ENCODE results near the gene APBA2. TPM values are rescaled to one million over a fixed set of nuclear protein-coding genes. Genes with fewer than 3 reads are reported as not detected.

Gene APBA2
- total RNA-seq, 6 experiments from 2014 or later, result 5.3 to 6.5 (median 6.1) TPM

- H3K27me3 Mint-ChIP-seq (ENCODE audit: insufficient read depth), result peaks cover 2% of the 10 kb centered on the region; the same call in 1 of the 2 replicates
These were observed 220.3 kb downstream of the APBA2 start for GRCh38 chr15:29106116-29106515.

GRCh38 chr15:29106551-29107290 is 220.9 kb downstream of the APBA2 start:
- peaks cover 6% of the 10 kb centered on the region; the same call in 1 of the 2 replicates for H3K9me3 Mint-ChIP-seq
- H3K4me1 Mint-ChIP-seq (ENCODE audit: low read depth), result no peaks in the 10 kb centered on the region

More at GRCh38 chr15:29106116-29106515, 220.3 kb downstream of the APBA2 start:
- H3K4me1 Mint-ChIP-seq (ENCODE audit: low read depth), result no peaks in the 10 kb centered on the region
- no peak for TF ChIP-seq CTCF (IDR thresholded peaks at IDR 0.05)
- no peak for DNase-seq
- no peak overlapping the region for H3K4me3 Mint-ChIP-seq
- no peak overlapping the region for H3K27ac Mint-ChIP-seq
- no peaks in the 10 kb centered on the region for H3K36me3 Mint-ChIP-seq (ENCODE audit: low read depth)
- H3K9me3 Mint-ChIP-seq, result peaks cover 6% of the 10 kb centered on the region; the same call in 1 of the 2 replicates

GRCh38 chr15:29107291-29107890 is 221.6 kb downstream of the APBA2 start:
- Mint-ChIP-seq H3K9me3 (peaks cover 6% of the 10 kb centered on the region; the same call in 1 of the 2 replicates), H3K36me3 (ENCODE audit: low read depth) (no peaks in the 10 kb centered on the region), H3K4me3 (no peak overlapping the region), H3K27ac (no peak overlapping the region), H3K27me3 (ENCODE audit: insufficient read depth) (no peaks in the 10 kb centered on the region; the same call in 1 of the 2 replicates), H3K4me1 (ENCODE audit: low read depth) (no peaks in the 10 kb centered on the region)
- TF ChIP-seq CTCF (IDR thresholded peaks at IDR 0.05), result no peak
- no peak for DNase-seq

More at GRCh38 chr15:29106551-29107290, 220.9 kb downstream of the APBA2 start:
- no peak for DNase-seq
- no peaks in the 10 kb centered on the region for H3K36me3 Mint-ChIP-seq (ENCODE audit: low read depth)
- no peak for TF ChIP-seq CTCF (IDR thresholded peaks at IDR 0.05)
- H3K4me3 Mint-ChIP-seq, result no peak overlapping the region
- H3K27ac Mint-ChIP-seq, result no peak overlapping the region
- peaks cover 2% of the 10 kb centered on the region; the same call in 1 of the 2 replicates for H3K27me3 Mint-ChIP-seq (ENCODE audit: insufficient read depth)

GRCh38 chr15:29107971-29108645 is 222.3 kb downstream of the APBA2 start:
- no peak for DNase-seq
- Mint-ChIP-seq H3K4me1 (ENCODE audit: low read depth) (no peaks in the 10 kb centered on the region), H3K4me3 (no peak overlapping the region), H3K27ac (no peak overlapping the region), H3K9me3 (peaks cover 6% of the 10 kb centered on the region; the same call in 1 of the 2 replicates), H3K27me3 (ENCODE audit: insufficient read depth) (no peaks in the 10 kb centered on the region; the same call in 1 of the 2 replicates), H3K36me3 (ENCODE audit: low read depth) (no peaks in the 10 kb centered on the region)
- no peak for TF ChIP-seq CTCF (IDR thresholded peaks at IDR 0.05)

- Mint-ChIP-seq H3K9me3 (peaks cover 6% of the 10 kb centered on the region; the same call in 1 of the 2 replicates), H3K27ac (no peak overlapping the region), H3K27me3 (ENCODE audit: insufficient read depth) (peaks cover under 1% of the 10 kb centered on the region), H3K4me1 (ENCODE audit: low read depth) (no peaks in the 10 kb centered on the region), H3K4me3 (no peak overlapping the region), H3K36me3 (ENCODE audit: low read depth) (no peaks in the 10 kb centered on the region)
- TF ChIP-seq CTCF (IDR thresholded peaks at IDR 0.05), result no peak
- no peak for DNase-seq
These were observed 224.0 kb downstream of the APBA2 start for GRCh38 chr15:29109762-29110161.
